H1 (cell line): ENCODE results near the gene GABRG3. TPM values are rescaled to one million over a fixed set of nuclear protein-coding genes. Genes with fewer than 3 reads are reported as not detected.

Experiments used
- CTCF ChIA-PET: fragments of 300-600 bp; sonication (Branson Sonifier 250); formaldehyde crosslinking; loops from one replicate; lab custom pipeline; 2021; ENCODE audit not compliant: partially characterized antibody; lab: Charles Lee
- POLR2A ChIA-PET: fragments of 300-600 bp; sonication (Branson Sonifier 250); formaldehyde crosslinking; loops from one replicate; lab custom pipeline; 2021; ENCODE audit warnings: inconsistent platforms; ENCODE audit not compliant: partially characterized antibody; lab: Charles Lee
- DNase-seq, 2 experiments: peaks; one replicate each; pipeline versions ENCODE4 v3.0.0 to v3.0.0-alpha.2; 2010 to 2022; ENCODE audit warnings: low spot score in 2 of 2, low read depth in 1 of 2, mixed read lengths in 1 of 2
- FAIRE-seq: peaks from 2 replicates; lab custom pipeline; 2011; peaks lifted over from hg19 to GRCh38; lab: Jason Lieb, UNC
- H2AFZ ChIP-seq: 2 replicates; pipeline ENCODE4 v1.8.1; 2012; ENCODE audit warnings: low read length, inconsistent platforms
- H2AK5ac ChIP-seq: 2 replicates; pipeline ENCODE4 v1.6.1; 2013; ENCODE audit warnings: low read depth, low read length
- H2BK120ac ChIP-seq: replicated peaks from 2 replicates; pipeline ENCODE3; 2013; ENCODE audit warnings: low read depth, low read length, inconsistent platforms
- H2BK12ac ChIP-seq: 2 replicates; pipeline ENCODE4 v1.6.1; 2013; ENCODE audit warnings: low read depth, low read length
- H2BK15ac ChIP-seq: 2 replicates; pipeline ENCODE4 v1.6.1; 2013; ENCODE audit warnings: low read length
- H2BK20ac ChIP-seq: 2 replicates; pipeline ENCODE4 v1.6.1; 2013; ENCODE audit warnings: low read length
- H2BK5ac ChIP-seq: 2 replicates; pipeline ENCODE4 v1.6.1; 2013; ENCODE audit warnings: low read depth, low read length
- H3K14ac ChIP-seq: 2 replicates; pipeline ENCODE4 v1.6.1; 2013; ENCODE audit warnings: inconsistent platforms; ENCODE audit not compliant: insufficient read length
- H3K18ac ChIP-seq: 2 replicates; pipeline ENCODE4 v1.6.1; 2013; ENCODE audit warnings: low read length; ENCODE audit errors: extremely low read depth
- H3K23ac ChIP-seq: 2 replicates; pipeline ENCODE4 v1.6.1; 2013; ENCODE audit warnings: inconsistent platforms; ENCODE audit not compliant: insufficient read length
- H3K23me2 ChIP-seq: 2 replicates; pipeline ENCODE4 v1.6.1; 2013; ENCODE audit warnings: low read depth, low read length
- H3K27ac ChIP-seq: 2 replicates; pipeline ENCODE4 v1.6.1; 2011; ENCODE audit warnings: low read depth, low read length, inconsistent platforms
- H3K27me3 ChIP-seq, 4 experiments: replicated peaks in 1 of 4; 1 replicate in 1 of 4; 2 replicates in 3 of 4; pipeline versions ENCODE4 v1.6.1 to v1.8.1; 2011 to 2013; ENCODE audit warnings: low read length in 3 of 4, mild to moderate bottlenecking in 3 of 4, inconsistent platforms in 2 of 4, mixed read lengths in 2 of 4, moderate library complexity in 1 of 4; ENCODE audit not compliant: control insufficient read depth in 3 of 4, insufficient read depth in 3 of 4; ENCODE audit errors: extremely low read depth in 1 of 4
- H3K36me3 ChIP-seq, 4 experiments: 2 replicates each; pipeline versions ENCODE4 v1.6.1 to v1.8.1; 2011 to 2013; ENCODE audit warnings: mild to moderate bottlenecking in 4 of 4, low read length in 3 of 4, moderate library complexity in 2 of 4, control low read depth in 1 of 4, inconsistent platforms in 1 of 4; ENCODE audit not compliant: insufficient read depth in 4 of 4, control insufficient read depth in 2 of 4
- H3K4ac ChIP-seq: replicated peaks from 2 replicates; pipeline ENCODE3; 2013; ENCODE audit warnings: low read length, low read depth, mixed read lengths, inconsistent platforms; ENCODE audit not compliant: insufficient read length
- H3K4me1 ChIP-seq, 4 experiments: replicated peaks in 1 of 4; 1 replicate in 1 of 4; 2 replicates in 3 of 4; pipeline versions ENCODE4 v1.6.1 to v1.8.1; 2011 to 2013; ENCODE audit warnings: low read length in 3 of 4, inconsistent platforms in 2 of 4, mixed read lengths in 1 of 4; ENCODE audit not compliant: insufficient read depth in 4 of 4, control insufficient read depth in 3 of 4
- H3K4me2 ChIP-seq, 2 experiments: 2 replicates each; pipeline versions ENCODE4 v1.6.1 to v1.8.1; 2011 to 2013; ENCODE audit warnings: low read depth in 2 of 2, low read length in 2 of 2, control low read depth in 1 of 2, inconsistent platforms in 1 of 2, mild to moderate bottlenecking in 1 of 2; ENCODE audit not compliant: insufficient read depth in 1 of 2
- H3K4me3 ChIP-seq, 4 experiments: fragments of 200-600, 300-600 bp in 1 of 4; sonication (generic), shearing (Covaris generic), sonication (Bioruptor Twin) in 1 of 4; 2 replicates each; pipeline versions ENCODE4 v1.5.1 to v1.8.1; 2011 to 2016; ENCODE audit warnings: low read length in 4 of 4, low read depth in 3 of 4, control low read depth in 2 of 4, inconsistent platforms in 2 of 4, mild to moderate bottlenecking in 2 of 4, mixed read lengths in 1 of 4, moderate library complexity in 1 of 4; ENCODE audit not compliant: insufficient read depth in 2 of 4; ENCODE audit errors: extremely low read depth in 1 of 4
- H3K56ac ChIP-seq: replicated peaks from 2 replicates; pipeline ENCODE3; 2013; ENCODE audit warnings: low read depth, mild to moderate bottlenecking, mixed read lengths, low read length, inconsistent platforms; ENCODE audit not compliant: insufficient read length
- H3K79me1 ChIP-seq: 2 replicates; pipeline ENCODE4 v1.6.1; 2013; ENCODE audit warnings: low read depth, low read length, control low read depth
- H3K79me2 ChIP-seq, 2 experiments: 2 replicates each; pipeline versions ENCODE4 v1.6.1 to v1.8.1; 2012 to 2013; ENCODE audit warnings: low read length in 2 of 2, mild to moderate bottlenecking in 2 of 2, inconsistent platforms in 1 of 2; ENCODE audit not compliant: insufficient read depth in 2 of 2, control insufficient read depth in 1 of 2
- H3K9ac ChIP-seq, 4 experiments: replicated peaks in 1 of 4; 1 replicate in 1 of 4; 2 replicates in 3 of 4; pipeline versions ENCODE4 v1.6.1 to v1.8.1; 2011 to 2013; ENCODE audit warnings: low read depth in 3 of 4, low read length in 3 of 4, control low read depth in 2 of 4, mild to moderate bottlenecking in 2 of 4, moderate library complexity in 2 of 4, inconsistent platforms in 1 of 4; ENCODE audit errors: extremely low read depth in 1 of 4
- H3K9me3 ChIP-seq, 2 experiments: 2 replicates each; pipeline versions ENCODE4 v1.6.1 to v1.8.1; 2012 to 2013; ENCODE audit warnings: mild to moderate bottlenecking in 2 of 2, moderate library complexity in 2 of 2, control low read depth in 1 of 2, inconsistent platforms in 1 of 2, low read depth in 1 of 2, low read length in 1 of 2, mixed read lengths in 1 of 2; ENCODE audit not compliant: insufficient read depth in 2 of 2
- H4K20me1 ChIP-seq, 2 experiments: replicated peaks in 1 of 2; 2 replicates each; pipeline versions ENCODE3 to v1.8.1; 2011 to 2013; ENCODE audit warnings: inconsistent platforms in 2 of 2, low read length in 2 of 2, mild to moderate bottlenecking in 1 of 2; ENCODE audit not compliant: insufficient read depth in 2 of 2, control insufficient read depth in 1 of 2
- H4K5ac ChIP-seq: 2 replicates; pipeline ENCODE4 v1.6.1; 2013; ENCODE audit warnings: low read length, low read depth, mixed read lengths, inconsistent platforms; ENCODE audit not compliant: insufficient read length
- H4K8ac ChIP-seq: 2 replicates; pipeline ENCODE4 v1.8.0; 2013; ENCODE audit warnings: mild to moderate bottlenecking, moderate library complexity, low read length, inconsistent platforms; ENCODE audit not compliant: insufficient read depth; ENCODE audit errors: extremely low read depth
- H4K91ac ChIP-seq: replicated peaks from 2 replicates; pipeline ENCODE3; 2013; ENCODE audit warnings: low read length, mixed read lengths, inconsistent platforms; ENCODE audit not compliant: insufficient read length
- YY1 ChIP-seq: IDR thresholded peaks from 2 replicates; pipeline ENCODE4 v1.6.1; 2011; ENCODE audit warnings: low read depth, mild to moderate bottlenecking, low read length
- WGBS, 2 experiments: shearing (Covaris generic) in 1 of 2; methylation state at CpG; one replicate each; pipeline versions ENCODE4 v1.1.6 to v1.1.7; 2013 to 2015; ENCODE audit warnings: low lambda C conversion rate in 2 of 2, mixed read lengths in 2 of 2, inconsistent platforms in 1 of 2, low coverage in 1 of 2, missing lambda C conversion rate in 1 of 2; ENCODE audit not compliant: insufficient replicate concordance in 2 of 2, insufficient coverage in 1 of 2, insufficient read length in 1 of 2; ENCODE audit errors: extremely low coverage in 1 of 2, missing lambda C conversion rate in 1 of 2; 5-methylcytosine and 5-hydroxymethylcytosine counted together
- polyA plus RNA-seq, 7 experiments: library from polyadenylated mRNA; depleted of rRNA in 3 of 7; stranded (reverse) in 5 of 7; unstranded in 2 of 7; fragments of >200 nt in 5 of 7; fragments of 200-250 nt in 2 of 7; gene quantifications; 1 replicate in 5 of 7; 2 replicates in 1 of 7; 4 replicates in 1 of 7; pipeline versions ENCODE4 v1.2.1 to v1.2.3, GENCODE V29; 2011 to 2013; ENCODE audit warnings: missing spikeins in 2 of 7, mixed read lengths in 2 of 7
- total RNA-seq: library from RNA; stranded (reverse); fragmentation: NEBNext Ultra II Directional; extraction: Animal tissue kit (Norgen Biotek cat#: 25700); gene quantifications from 2 replicates; pipeline ENCODE4 v1.2.1, GENCODE V29; 2021

Gene GABRG3
- total and polyA plus RNA-seq, 2 of the 8 experiments (the other 6 are each of a cell fraction or from before 2014, with no cell fraction given): 0.17 to 0.80 TPM

DNA sequence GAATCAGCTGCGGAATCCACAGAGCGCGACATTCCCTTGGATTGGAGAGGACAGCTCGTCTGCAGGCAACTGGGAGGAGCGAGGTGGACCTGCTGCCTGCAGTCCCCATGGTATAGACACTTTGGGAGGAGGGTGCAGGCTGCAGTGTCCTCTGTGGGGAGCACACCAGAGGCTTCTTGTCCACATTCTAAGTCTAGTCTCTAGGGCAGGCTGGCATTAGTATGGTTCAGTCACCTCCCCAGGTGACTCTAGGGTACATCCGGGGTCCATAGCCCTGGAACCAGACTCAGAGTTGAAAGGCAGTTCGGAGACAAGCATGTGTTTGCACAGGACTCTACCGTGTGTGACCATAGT, 118.2 kb downstream of the GABRG3 start:
- Histone ChIP-seq H4K5ac (no peak overlapping the region), H2AK5ac (no peak overlapping the region), H3K56ac (no peak overlapping the region), H3K27ac (no peak overlapping the region), H2BK5ac (no peak overlapping the region), H2BK15ac (no peak overlapping the region), H3K79me2 (no peaks in the 10 kb centered on the region), H3K4me1 (peaks cover 0 to 8% (median 5%) of the 10 kb centered on the region in 4 experiments; a peak in 4 of 7 replicates), H4K8ac (no peak overlapping the region), H3K14ac (no peak overlapping the region), H3K9ac (no peak overlapping the region), H4K20me1 (peaks cover 0 to 5% of the 10 kb centered on the region in 2 experiments), H3K79me1 (no peaks in the 10 kb centered on the region), H2AFZ (no peak overlapping the region), H3K9me3 (peaks cover 3 to 6% of the 10 kb centered on the region in 2 experiments; a peak in 2 of 4 replicates), H3K27me3 (no peaks in the 10 kb centered on the region; a peak in 1 of 7 replicates), H3K23ac (no peak overlapping the region), H3K4me2 (no peak overlapping the region), H4K91ac (no peak overlapping the region), H3K4me3 (no peak overlapping the region), H2BK20ac (no peak overlapping the region), H3K4ac (no peak overlapping the region), H3K23me2 (peaks cover 6% of the 10 kb centered on the region), H3K18ac (no peak overlapping the region), H2BK120ac (no peak overlapping the region), H3K36me3 (no peaks in the 10 kb centered on the region), H2BK12ac (no peak overlapping the region)
- ChIA-PET CTCF (no interaction called here), POLR2A (no interaction called here)
- FAIRE-seq: no peak
- no peak for TF ChIP-seq YY1
- DNase-seq: no peak
- WGBS, 2 experiments: 88% methylated on average over 8 of the region's 8 CpGs; no CpG with 5 or more reads in 1 of the 2 experiments
